Small intestine (tissue), 7 donors: ENCODE data around the gene SPOP. TPM values are rescaled to one million over a fixed set of nuclear protein-coding genes. Genes with fewer than 3 reads are reported as not detected.

Source experiments
- DNase-seq, 2 donors: peaks; one replicate each; pipeline versions ENCODE4 v3.0.0 to v3.0.0-alpha.2; 2013
- FAIRE-seq: peaks from 2 replicates; lab custom pipeline; 2012; peaks lifted over from hg19 to GRCh38; lab: Jason Lieb, UNC
- H3K27ac ChIP-seq, 3 donors: one replicate each; pipeline ENCODE4 v1.5.1; 2013; ENCODE audit warnings: low read length in 2 of 3, mild to moderate bottlenecking in 2 of 3, control low read depth in 1 of 3, inconsistent platforms in 1 of 3, low read depth in 1 of 3, moderate library complexity in 1 of 3
- H3K27me3 ChIP-seq, 3 donors: one replicate each; pipeline ENCODE4 v1.6.1; 2013; ENCODE audit warnings: low read length in 3 of 3, inconsistent platforms in 1 of 3; ENCODE audit not compliant: control insufficient read depth in 3 of 3, insufficient read depth in 3 of 3
- H3K36me3 ChIP-seq, 3 donors: one replicate each; pipeline ENCODE4 v1.6.1; 2013; ENCODE audit warnings: low read length in 3 of 3, inconsistent platforms in 1 of 3, low read depth in 1 of 3, mild to moderate bottlenecking in 1 of 3, moderate library complexity in 1 of 3; ENCODE audit not compliant: control insufficient read depth in 3 of 3, insufficient read depth in 2 of 3
- H3K4me1 ChIP-seq, 3 donors: one replicate each; pipeline ENCODE4 v1.6.1; 2013; ENCODE audit warnings: low read length in 2 of 3, inconsistent platforms in 1 of 3, low read depth in 1 of 3, mild to moderate bottlenecking in 1 of 3, moderate library complexity in 1 of 3; ENCODE audit not compliant: control insufficient read depth in 3 of 3, insufficient read depth in 2 of 3
- H3K4me3 ChIP-seq, 3 donors: one replicate each; pipeline ENCODE4 v1.5.1; 2013; ENCODE audit warnings: low read length in 3 of 3, control low read depth in 1 of 3, inconsistent platforms in 1 of 3, low read depth in 1 of 3, mild to moderate bottlenecking in 1 of 3, moderate library complexity in 1 of 3
- H3K9me3 ChIP-seq, 2 donors: one replicate each; pipeline ENCODE4 v1.6.1; 2013; ENCODE audit warnings: low read depth in 1 of 2, low read length in 1 of 2; ENCODE audit not compliant: control insufficient read depth in 2 of 2, insufficient read depth in 1 of 2
- WGBS, 3 donors: extraction: QIAGEN DNeasy Blood & Tissue Kit; methylation state at CpG; one replicate each; pipeline ENCODE4 v1.1.7; 2013; 5-methylcytosine and 5-hydroxymethylcytosine counted together
- polyA plus RNA-seq, 4 donors: library from polyadenylated mRNA; stranded (reverse) in 3 of 4; unstranded in 1 of 4; fragments of 200-250 nt in 3 of 4; fragments of 120-200 nt in 1 of 4; gene quantifications; one replicate each; pipeline versions ENCODE4 v1.2.1 to v1.2.3, GENCODE V29; 2013
- donor health status: healthy with polysubstance abuse.
- donor health status: control.
- donor health status: control.
- donor health status: Bipolar disorder and iron deficiency.
- donor health status: healthy.

Gene SPOP
- polyA plus RNA-seq, 4 donors = 35.7 to 51.2 (median 39.0) TPM

GRCh38 chr17:49694847-49695697 is 17.2 kb upstream of the SPOP start:
- no peak for FAIRE-seq
- Histone ChIP-seq H3K27ac (no peak overlapping the region), H3K4me3 (no peak overlapping the region)

DNA sequence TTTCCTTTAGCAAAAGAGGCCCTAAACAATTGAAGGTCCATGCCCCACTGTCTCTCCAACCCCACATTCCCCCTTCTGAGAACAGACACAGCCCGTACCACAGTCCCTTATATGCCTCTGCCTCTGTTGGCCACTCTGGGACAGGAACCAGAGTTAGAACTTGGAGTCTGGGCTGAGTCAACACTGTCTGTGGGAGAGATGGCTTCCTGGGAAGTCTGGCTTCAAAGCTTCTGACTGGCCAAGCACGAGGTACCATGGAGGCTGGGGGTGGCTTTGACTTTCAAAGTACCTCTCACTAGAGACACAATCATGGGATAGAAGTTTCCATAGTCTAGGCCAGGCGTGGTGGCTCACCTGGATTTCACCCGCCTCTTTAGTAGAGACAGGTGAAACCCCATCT is 14.9 kb upstream of the SPOP start:
- H3K27me3 ChIP-seq = peaks cover 0 to 18% (median 0%) of the 10 kb centered on the region in 3 donors
- H3K4me1 ChIP-seq = peaks cover 0 to 3% (median 0%) of the 10 kb centered on the region in 3 donors
- H3K27ac ChIP-seq = no peak overlapping the region
- no peak for DNase-seq
- H3K4me3 ChIP-seq = no peak overlapping the region
- no peaks in the 10 kb centered on the region for H3K36me3 ChIP-seq
- H3K9me3 ChIP-seq = no peaks in the 10 kb centered on the region
- FAIRE-seq = no peak
- 85 to 87% (median 86%) methylated on average over 4 of the region's 4 CpGs for WGBS, 3 donors

More at GRCh38 chr17:49694847-49695697, 17.2 kb upstream of the SPOP start:
- Histone ChIP-seq H3K27me3 (peaks cover 0 to 18% (median 0%) of the 10 kb centered on the region in 3 donors), H3K4me1 (peaks cover 0 to 3% (median 0%) of the 10 kb centered on the region in 3 donors), H3K36me3 (peaks cover under 1 to 7% (median 5%) of the 10 kb centered on the region in 3 donors), H3K9me3 (no peaks in the 10 kb centered on the region)
- whole genome bisulfite sequencing, 3 donors = 11 to 25% (median 23%) methylated on average over 16 of the region's 16 CpGs
- DNase-seq = peak; percentile 31 to 55

DNA sequence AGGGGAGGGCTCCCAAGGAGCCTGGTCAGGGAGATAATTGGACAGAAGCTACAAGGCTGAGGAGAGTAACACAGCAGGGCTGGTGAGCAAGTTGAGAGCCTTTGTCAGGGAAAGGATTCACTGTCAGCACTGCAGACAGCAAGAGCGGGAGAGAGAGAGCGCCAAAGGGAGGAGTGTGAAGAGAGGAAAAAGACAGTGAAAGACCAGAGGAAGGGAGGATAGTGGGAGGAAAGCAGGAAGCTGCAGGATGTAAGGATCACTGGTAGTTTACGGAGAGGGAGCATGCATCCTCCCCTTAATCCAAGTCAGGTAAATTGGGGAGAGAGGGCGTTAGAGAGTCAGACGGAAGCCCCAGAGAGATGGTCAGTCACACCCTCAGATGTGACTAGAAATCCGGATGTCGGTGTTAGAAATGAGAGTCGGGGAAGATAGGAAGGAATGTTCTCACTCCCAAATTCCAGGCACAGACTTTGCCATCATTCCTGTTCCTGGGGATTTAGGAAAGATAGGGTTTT is 13.8 kb upstream of the SPOP start:
- peak overlapping the region in 2 of 3 donors; percentile 54 to 56 for H3K27ac ChIP-seq
- no peak overlapping the region for H3K4me3 ChIP-seq
- DNase-seq (no peak), FAIRE-seq (no peak)
- no peaks in the 10 kb centered on the region for H3K9me3 ChIP-seq
- H3K27me3 ChIP-seq = peaks cover 0 to 18% (median 0%) of the 10 kb centered on the region in 3 donors
- H3K4me1 ChIP-seq = peaks cover 0 to 3% (median 0%) of the 10 kb centered on the region in 3 donors
- 50 to 69% (median 62%) methylated on average over 8 of the region's 8 CpGs for WGBS, 3 donors
- H3K36me3 ChIP-seq = no peaks in the 10 kb centered on the region

DNA sequence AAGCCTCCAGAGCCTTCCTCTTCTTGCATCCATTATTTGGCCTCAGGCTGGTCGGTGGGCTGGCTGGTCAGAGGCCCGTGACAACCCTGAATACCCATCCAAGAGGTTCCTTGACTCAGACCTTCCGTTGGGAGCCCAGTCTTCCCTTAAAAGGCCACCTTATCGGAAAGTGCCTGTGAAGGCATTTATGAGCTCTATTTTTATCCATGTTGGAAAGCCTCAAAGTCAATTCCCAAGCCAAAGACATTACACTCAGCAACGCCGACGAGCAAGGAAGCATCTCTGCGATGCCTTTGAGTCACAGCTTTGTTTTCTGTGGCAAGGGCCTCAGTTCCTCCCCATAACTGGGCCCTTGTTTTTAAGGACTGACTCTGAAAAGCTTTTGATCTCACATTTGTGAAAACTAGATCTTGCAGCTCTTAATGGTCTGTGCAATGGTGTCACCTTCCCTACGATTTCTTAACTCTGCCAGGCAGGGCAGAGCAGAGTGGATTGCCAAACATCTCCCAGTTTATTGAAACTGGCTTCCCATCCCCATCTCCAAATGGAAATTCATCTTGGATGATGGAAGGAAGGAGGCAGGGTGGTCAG is 13.3 kb upstream of the SPOP start:
- 74 to 85% (median 83%) methylated on average over 9 of the region's 9 CpGs for WGBS, 3 donors
- H3K9me3 ChIP-seq = no peaks in the 10 kb centered on the region
- peaks cover 0 to 3% (median 0%) of the 10 kb centered on the region in 3 donors for H3K4me1 ChIP-seq
- peak overlapping the region in 2 of 3 donors; percentile 54 to 56 for H3K27ac ChIP-seq
- no peak overlapping the region for H3K4me3 ChIP-seq
- FAIRE-seq = no peak
- no peak for DNase-seq
- H3K36me3 ChIP-seq = no peaks in the 10 kb centered on the region
- peaks cover 0 to 14% (median 0%) of the 10 kb centered on the region in 3 donors for H3K27me3 ChIP-seq

GRCh38 chr17:49690256-49690655 is 12.4 kb upstream of the SPOP start:
- DNase-seq (no peak), FAIRE-seq (no peak)
- H3K27ac ChIP-seq = no peak overlapping the region
- H3K4me1 ChIP-seq = peaks cover 0 to 3% (median 0%) of the 10 kb centered on the region in 3 donors
- no peaks in the 10 kb centered on the region for H3K36me3 ChIP-seq
- no peaks in the 10 kb centered on the region for H3K9me3 ChIP-seq
- WGBS, 3 donors = 34 to 55% (median 53%) methylated on average over 2 of the region's 2 CpGs
- H3K27me3 ChIP-seq = peaks cover 0 to 13% (median 0%) of the 10 kb centered on the region in 3 donors
- no peak overlapping the region for H3K4me3 ChIP-seq

GRCh38 chr17:49688848-49689247 is 11.0 kb upstream of the SPOP start:
- peak overlapping the region in 1 of 3 donors; percentile 45 for H3K27ac ChIP-seq
- H3K9me3 ChIP-seq = no peaks in the 10 kb centered on the region
- H3K4me1 ChIP-seq = no peaks in the 10 kb centered on the region
- DNase-seq (no peak), FAIRE-seq (no peak)
- no peaks in the 10 kb centered on the region for H3K36me3 ChIP-seq
- WGBS, 3 donors = 79 to 84% (median 83%) methylated on average over 4 of the region's 4 CpGs
- no peak overlapping the region for H3K4me3 ChIP-seq
- peaks cover 0 to 9% (median 0%) of the 10 kb centered on the region in 3 donors for H3K27me3 ChIP-seq

DNA sequence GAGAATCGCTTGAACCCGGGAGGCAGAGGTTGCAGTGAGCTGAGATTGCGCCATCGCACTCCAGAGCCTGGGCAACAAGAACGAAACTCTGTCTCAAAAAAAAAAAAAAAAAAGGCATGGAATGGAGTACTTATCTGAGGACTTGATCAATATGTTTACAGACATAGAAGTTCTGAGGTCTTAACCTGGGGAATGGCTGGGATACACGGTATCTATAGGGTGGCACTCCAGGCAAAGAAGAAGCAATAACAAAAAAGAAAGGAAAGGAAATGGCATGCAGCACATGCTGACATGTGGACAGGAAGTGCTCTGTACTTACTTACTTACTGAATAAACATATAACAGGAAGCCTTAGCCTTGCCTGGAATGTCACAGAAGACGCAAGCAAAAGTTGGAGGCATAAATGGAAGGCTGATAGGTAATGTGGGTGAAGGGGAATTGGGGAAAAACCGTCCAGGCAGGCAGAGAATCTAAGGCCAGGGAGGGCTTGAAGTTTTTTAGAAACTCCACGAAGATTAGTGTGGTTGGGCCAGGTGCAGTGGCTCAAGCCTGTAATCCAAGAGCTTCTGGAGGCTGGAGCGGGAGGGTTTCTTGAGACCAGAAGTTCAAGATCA is 10.1 kb upstream of the SPOP start:
- Histone ChIP-seq H3K36me3 (no peaks in the 10 kb centered on the region), H3K4me3 (no peak overlapping the region), H3K27me3 (peaks cover 0 to 9% (median 0%) of the 10 kb centered on the region in 3 donors), H3K27ac (peak overlapping the region in 1 of 3 donors; percentile 73), H3K9me3 (no peaks in the 10 kb centered on the region), H3K4me1 (no peaks in the 10 kb centered on the region)
- no peak for FAIRE-seq
- 59 to 72% (median 64%) methylated on average over 10 of the region's 10 CpGs for WGBS, 3 donors
- DNase-seq = peak; percentile 28 to 37
